ENCODE measurements around the gene IGF2.
"Not testable (repeated sequence)": the region's sequence is repeated elsewhere in the genome, so short reads cannot be mapped to it uniquely, and the experiment has no call there.

Gene IGF2

GRCh38 chr11:2128511-2129307, 10.5 kb downstream of the IGF2 start:
- no peak for DNase-seq (ENCODE audit: low read depth)
- no peak overlapping the region for H3K4me3 ChIP-seq (ENCODE audit: low read depth, low read length)

DNA sequence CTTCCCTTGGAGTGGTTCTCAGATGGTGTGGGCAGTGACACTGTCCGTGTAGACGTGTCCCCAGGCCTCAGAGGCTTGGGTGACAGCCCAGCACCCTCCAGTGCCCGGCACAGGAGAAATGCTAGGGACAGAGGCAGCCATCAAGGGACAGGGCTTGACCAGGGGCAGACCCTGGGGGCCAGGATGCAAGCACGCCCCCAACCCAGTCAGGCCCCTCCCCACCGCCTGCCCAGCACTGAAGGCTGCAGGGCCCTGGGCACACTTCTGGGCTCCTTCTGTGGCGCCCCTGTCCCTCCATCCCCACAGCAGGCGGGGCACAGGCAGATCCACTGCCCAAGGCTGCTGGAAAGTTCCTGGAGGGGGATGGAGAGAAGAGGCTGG, 11.1 kb downstream of the IGF2 start:
- no peak for DNase-seq (ENCODE audit: low read depth)
- no peak overlapping the region for H3K4me3 ChIP-seq (ENCODE audit: low read depth, low read length)

DNA sequence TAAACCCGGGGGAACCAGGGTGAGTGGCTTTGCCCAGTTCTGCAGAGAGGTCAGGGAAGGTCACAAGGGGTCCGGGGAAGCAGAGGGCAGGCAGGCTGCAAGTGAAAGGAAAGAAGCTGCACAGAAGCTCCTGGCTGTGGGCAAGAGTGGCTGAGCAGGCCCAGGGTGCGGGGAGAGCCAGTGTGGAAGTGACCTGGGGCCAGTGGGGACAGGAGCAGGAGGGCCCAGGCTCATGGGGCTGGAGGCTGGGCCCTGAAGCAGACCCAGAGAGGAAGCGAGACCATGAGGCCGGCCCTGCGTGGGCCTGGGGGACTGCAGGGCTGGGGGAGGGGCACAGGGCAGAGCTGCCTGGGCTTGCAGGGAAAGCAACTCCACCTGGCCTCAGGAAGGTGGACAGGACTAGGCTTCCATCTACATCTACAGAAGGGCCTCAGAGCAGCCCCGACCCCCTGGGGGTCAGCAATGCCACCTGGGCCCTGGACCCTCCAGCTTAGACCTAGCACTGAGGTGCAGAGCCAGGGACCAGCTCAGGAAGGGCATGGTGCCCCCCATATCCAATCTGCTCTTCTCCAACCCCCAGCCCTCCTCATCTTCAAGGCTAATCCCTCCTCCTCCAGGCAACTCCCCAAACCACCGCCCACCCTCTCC, 11.6 kb downstream of the IGF2 start:
- DNase-seq (ENCODE audit: low read depth): no peak
- H3K4me3 ChIP-seq (ENCODE audit: low read depth, low read length): no peak overlapping the region

DNA sequence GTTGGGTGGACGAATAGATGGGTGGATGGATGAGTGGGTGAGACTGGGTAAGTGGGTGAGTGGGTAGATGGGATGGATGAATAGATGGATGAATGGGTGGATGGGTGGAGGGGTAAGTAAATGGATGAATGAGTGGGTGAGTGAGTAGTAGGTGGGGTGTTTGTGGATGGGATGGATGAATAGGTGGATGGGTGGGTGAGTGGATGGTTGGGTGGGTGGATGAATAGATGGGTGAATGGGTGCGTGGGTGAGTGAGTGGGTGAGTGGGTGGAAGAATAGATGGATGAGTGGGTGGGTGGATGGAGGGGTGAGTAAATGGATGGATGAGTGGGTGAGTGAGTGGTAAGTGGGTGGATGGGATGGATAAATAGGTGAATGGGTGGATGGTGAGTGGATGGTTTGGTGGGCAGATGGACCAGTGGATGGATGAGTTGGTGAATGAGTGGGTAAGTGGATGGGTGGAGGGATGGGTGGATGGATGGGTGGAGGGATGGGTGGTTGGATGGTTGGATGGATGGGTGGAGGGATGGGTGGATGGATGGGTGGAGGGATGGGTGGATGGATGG, 12.6 kb downstream of the IGF2 start:
- DNase-seq (ENCODE audit: low read depth): no peak
- no peak overlapping the region for H3K4me3 ChIP-seq (ENCODE audit: low read depth, low read length)

GRCh38 chr11:2124736-2125484, 14.3 kb downstream of the IGF2 start:
- not testable (repeated sequence) for DNase-seq (ENCODE audit: low read depth)

GRCh38 chr11:2123628-2123960, 15.6 kb downstream of the IGF2 start:
- no peak for DNase-seq (ENCODE audit: low read depth)
- H3K4me3 ChIP-seq (ENCODE audit: low read depth, low read length): no peak overlapping the region

More at GRCh38 chr11:2124736-2125484, 14.3 kb downstream of the IGF2 start:
- not testable (repeated sequence) for H3K4me3 ChIP-seq (ENCODE audit: low read depth, low read length)

DNA sequence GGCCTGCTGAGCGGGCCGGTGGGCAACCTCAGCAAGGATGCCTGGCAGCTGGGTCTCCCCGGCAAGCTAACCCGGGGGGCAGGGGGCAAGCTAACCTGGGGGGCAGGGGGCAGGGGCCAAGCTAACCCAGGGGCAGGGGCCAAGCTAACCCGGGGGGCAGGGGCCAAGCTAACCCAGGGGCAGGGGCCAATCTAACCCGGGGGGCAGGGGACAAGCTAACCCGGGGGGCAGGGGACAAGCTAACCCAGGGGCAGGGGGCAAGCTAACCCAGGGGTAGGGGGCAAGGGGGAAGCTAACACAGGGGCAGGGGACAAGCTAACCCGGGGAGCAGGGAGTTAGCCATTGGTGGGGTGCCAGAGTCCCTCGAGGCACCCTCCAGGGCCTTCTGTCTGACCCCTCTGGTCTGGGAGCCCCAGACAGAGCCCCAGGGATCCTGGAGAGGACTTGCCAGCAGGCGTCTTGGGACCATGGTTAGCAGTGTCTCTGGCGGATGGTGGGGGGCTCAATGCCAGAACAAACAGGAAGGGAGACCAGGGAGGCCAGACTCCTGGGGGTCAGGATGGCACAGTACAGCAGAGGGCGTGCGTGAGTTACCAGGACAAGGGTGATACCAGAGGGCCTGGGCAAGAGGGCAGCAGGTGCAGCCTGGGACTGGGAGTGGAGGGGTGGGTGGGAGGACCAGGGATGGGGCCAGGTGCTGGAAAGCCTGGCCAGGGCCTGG, 16.1 kb downstream of the IGF2 start:
- no peak overlapping the region for H3K4me3 ChIP-seq (ENCODE audit: low read depth, low read length)
- no peak for DNase-seq (ENCODE audit: low read depth)

DNA sequence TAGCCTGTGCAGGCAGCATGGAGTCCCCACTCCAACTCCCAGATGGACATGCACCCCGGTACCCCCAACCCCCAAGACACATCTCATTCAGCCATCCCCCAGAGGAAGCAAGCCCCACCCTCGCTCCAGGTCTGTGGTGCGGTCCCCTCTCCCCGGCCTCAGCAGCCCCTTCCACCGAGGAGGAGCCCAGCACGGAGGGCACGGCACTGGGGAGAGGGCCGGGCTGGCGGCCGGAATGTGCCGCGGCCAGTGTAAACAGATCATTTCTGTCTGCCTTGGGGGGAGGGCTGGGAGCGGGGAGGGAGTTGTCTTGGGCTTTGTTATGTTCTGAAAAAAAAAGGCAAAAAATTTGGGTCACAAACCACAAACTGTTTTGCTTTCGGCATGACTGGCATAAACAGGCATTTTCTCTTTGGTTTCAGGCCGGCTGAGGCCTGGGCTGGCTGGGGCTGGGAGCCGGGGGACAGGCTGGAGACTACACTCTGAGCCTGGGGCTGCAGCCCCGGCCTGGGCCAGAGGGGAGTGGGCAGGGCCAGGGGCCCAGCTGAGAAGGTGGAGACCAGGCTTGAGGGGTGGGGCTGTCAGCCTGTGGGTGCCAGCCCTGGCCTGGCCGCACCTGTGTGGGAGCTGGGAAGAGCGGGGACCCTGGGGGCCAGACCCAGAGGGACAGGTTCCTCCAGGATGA, 16.8 kb downstream of the IGF2 start:
- no peak overlapping the region for H3K4me3 ChIP-seq (ENCODE audit: low read depth, low read length)
- DNase-seq (ENCODE audit: low read depth): no peak

DNA sequence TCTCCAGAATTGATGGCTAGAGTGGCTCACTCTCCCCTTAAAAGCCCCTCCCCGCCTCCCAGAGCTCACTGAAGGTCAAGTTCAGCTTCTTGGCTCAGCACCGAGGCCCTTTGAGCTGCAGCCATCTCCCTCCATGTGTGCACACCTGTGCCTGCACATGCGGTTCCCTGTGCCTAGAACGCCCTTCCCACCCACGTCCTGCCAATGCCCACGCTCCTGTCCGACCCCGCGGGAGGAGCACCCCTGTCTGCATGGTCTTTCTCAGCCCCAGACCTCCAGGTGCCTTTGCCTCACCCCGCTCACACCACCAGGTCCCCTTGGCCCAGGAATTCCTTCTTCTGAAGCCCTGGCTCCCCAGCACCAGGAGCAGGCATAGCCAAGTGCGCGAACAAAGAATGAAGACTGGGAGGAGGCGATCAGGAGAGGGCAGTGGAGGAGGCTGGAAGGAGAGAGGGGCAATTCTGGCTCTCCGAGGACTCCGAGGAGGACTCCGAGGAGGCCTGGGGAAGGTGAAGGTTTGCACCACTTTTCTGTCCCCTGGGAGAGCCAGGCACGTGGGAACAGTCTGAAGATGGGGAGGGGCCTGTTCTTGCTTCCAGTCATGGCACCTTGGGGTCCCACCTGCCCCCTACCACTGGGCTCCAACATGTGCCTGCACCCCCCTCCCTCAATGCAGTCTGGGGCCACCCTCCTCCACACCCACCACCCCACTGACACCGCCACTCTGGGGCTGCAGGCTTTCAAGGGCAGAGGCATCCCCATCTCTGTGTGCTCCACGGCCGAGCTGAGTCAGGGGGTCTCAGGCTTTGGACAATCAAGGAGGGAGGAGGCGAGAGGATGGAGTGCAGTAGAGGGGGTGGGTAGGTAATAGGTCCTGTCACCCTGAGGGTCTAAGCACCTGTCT, 17.7 kb downstream of the IGF2 start:
- no peak for DNase-seq (ENCODE audit: low read depth)
- no peak overlapping the region for H3K4me3 ChIP-seq (ENCODE audit: low read depth, low read length)

DNA sequence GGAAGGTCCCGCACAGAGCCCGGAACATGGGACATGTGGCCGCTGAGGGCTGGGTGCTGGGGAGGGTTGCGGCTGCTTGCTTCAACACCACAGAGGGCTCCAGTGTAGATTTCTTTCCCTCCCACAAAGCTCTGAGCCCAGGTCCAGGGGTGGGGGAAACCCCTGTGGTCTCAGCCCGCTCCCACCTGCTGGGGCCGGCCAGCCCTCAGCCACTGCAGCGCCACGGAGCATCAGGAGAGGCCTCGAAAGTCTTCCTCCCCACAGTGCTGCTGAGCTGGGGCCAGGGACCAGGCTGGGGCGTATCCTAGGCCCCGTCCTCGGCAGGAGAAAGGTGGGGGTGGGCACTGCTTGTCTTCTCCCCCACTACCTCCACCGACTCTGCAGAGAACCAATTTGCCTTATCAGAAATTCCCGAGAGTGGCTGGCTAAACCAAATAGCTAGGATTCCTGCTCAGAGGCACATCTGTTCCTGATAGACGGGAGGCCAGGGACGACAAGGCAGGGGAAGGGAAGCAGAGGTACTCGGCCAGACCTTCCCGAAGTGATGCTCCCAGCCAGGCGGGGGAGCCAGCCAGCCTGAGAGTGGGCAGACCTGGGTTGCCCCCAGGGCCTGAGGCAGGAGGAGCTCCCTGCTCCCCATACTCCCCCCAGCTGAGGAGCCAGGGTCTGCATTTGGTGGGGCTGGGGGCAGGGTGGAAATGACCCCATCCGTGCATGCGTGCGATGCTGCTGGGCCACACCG, 18.7 kb downstream of the IGF2 start:
- DNase-seq (ENCODE audit: low read depth): no peak
- no peak overlapping the region for H3K4me3 ChIP-seq (ENCODE audit: low read depth, low read length)

DNA sequence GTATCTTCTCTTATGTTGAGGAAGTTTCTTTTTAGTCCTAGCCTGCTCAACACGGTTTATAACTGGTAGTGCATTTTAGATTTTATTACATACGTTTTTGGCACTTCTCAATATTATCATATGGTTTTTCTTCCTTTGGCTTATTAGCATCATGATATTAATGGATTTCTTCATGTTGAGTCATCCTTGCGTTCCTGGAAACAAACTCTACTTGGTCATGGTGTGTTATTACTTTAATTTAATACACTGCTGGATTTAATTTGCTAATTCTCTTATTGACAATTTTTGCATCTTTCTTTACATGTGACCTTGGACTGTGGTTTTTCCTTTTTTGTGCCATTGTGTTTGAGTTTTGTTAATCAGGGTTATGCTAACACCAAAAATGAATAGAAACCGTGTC, 20.5 kb downstream of the IGF2 start:
- H3K4me3 ChIP-seq (ENCODE audit: low read depth, low read length): no peak overlapping the region
- DNase-seq (ENCODE audit: low read depth): no peak

GRCh38 chr11:2116680-2117079, 22.5 kb downstream of the IGF2 start:
- H3K4me3 ChIP-seq (ENCODE audit: low read depth, low read length): no peak overlapping the region
- DNase-seq (ENCODE audit: low read depth): no peak

DNA sequence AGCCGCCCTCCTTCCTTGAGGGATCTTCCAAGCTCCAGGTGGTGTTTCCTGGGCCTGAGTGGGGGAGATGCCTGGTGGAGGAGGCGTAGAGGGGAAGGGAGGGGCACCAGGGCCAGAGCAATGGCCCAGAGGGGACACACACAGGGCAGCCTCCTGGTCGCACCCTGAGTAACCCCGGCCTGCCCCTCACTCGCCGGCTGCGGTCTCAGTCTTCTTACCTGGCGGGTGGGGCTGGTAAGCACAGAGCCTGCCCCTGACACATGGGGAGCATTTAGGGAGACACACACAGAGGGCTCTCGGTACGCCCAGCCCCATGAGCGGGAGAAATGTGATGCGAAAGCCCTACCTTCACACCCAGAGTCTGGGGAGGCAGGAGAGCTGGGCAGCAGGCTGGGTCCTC, 23.9 kb downstream of the IGF2 start:
- no peak overlapping the region for H3K4me3 ChIP-seq (ENCODE audit: low read depth, low read length)
- no peak for DNase-seq (ENCODE audit: low read depth)

- no peak overlapping the region for H3K4me3 ChIP-seq (ENCODE audit: low read depth, low read length)
- no peak for DNase-seq (ENCODE audit: low read depth)
Measured at GRCh38 chr11:2114430-2115241, 24.6 kb downstream of the IGF2 start.

GRCh38 chr11:2113776-2114175, 25.4 kb downstream of the IGF2 start:
- no peak overlapping the region for H3K4me3 ChIP-seq (ENCODE audit: low read depth, low read length)
- no peak for DNase-seq (ENCODE audit: low read depth)

DNA sequence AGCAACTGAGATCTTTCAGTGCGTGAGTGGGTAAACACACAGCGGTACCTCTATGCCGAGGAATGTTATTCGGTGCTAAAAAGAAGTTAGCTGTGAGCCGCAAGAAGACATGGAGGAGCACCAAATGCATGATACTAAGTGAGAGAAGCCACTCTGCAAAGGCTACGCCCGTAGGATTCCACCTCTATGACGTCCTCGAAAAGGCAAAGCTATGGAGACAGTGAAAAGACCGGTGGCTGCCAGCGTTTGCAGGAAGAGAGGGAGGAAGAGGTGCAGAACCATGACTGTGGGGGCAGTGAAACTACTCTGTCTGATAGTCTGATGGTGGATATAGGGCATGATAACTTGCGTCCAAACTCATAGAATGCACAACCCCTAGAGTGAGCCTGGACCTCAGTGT, 28.7 kb downstream of the IGF2 start:
- no peak for DNase-seq (ENCODE audit: low read depth)

GRCh38 chr11:2109541-2110019, 29.6 kb downstream of the IGF2 start:
- H3K4me3 ChIP-seq (ENCODE audit: low read depth, low read length): no peak overlapping the region

More for the DNA sequence above, 28.7 kb downstream of the IGF2 start:
- H3K4me3 ChIP-seq (ENCODE audit: low read depth, low read length): no peak overlapping the region

More at GRCh38 chr11:2109541-2110019, 29.6 kb downstream of the IGF2 start:
- DNase-seq (ENCODE audit: low read depth): no peak

Data from skeletal muscle cell (primary cell).